ENCODE measurements around the gene DOCK7. TPM values are rescaled to one million over a fixed set of nuclear protein-coding genes. Genes with fewer than 3 reads are reported as not detected.
"Not testable (repeated sequence)": the region's sequence is repeated elsewhere in the genome, so short reads cannot be mapped to it uniquely, and the experiment has no call there.

DOCK7 gene
- total RNA-seq, 2 experiments from 2014 or later: 6.0 to 7.9 TPM

DNA sequence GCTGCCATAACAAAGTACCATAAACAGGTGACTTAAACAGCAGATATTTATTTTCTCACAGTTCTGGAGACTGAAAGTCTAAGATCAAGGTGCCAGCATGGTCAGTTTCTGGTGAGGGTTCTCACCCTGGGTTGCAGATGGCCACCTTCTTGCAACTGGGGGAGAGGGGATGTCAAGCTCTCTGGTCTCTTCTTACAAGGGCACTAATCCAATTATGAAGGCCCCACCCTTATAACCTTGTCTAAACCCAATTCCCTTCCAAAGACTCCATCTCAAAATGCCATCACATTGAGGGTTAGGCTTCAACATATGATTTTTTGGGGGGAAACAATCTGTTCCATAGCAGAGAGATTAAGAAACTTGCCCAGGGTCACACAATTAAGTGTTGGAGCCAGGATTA, 115.7 kb downstream of the DOCK7 start:
- H3K27me3 Mint-ChIP-seq: no peaks in the 10 kb centered on the region

GRCh38 chr1:62571517-62571916, 116.7 kb downstream of the DOCK7 start:
- CTCF ChIA-PET; DNase-seq; intact Hi-C loops (cut with DNase I, micrococcal nuclease); H3K9me3 ChIP-seq (ENCODE audit: control insufficient read depth in 1 of 2, insufficient read depth in 1 of 2, low read length in 2 of 2); H3K4me1 ChIP-seq (ENCODE audit: insufficient read depth, low read length); H3K4me1 Mint-ChIP-seq (ENCODE audit: low read depth); H3K27ac ChIP-seq (ENCODE audit: low read depth in 1 of 2, low read length in 2 of 2); H3K27me3 ChIP-seq (ENCODE audit: control insufficient read depth in 1 of 2, insufficient read depth in 2 of 2, low read length in 2 of 2); POLR2A ChIA-PET; H3K27ac Mint-ChIP-seq; H3K36me3 ChIP-seq (ENCODE audit: insufficient read depth, low read length); H3K4me3 Mint-ChIP-seq; ATAC-seq (ENCODE audit: poor library complexity); H3K27me3 Mint-ChIP-seq; H3K4me3 ChIP-seq (ENCODE audit: low read length): not testable (repeated sequence)
- Mint-ChIP-seq H3K36me3 (ENCODE audit: low read depth) (peaks cover 79% of the 10 kb centered on the region), H3K9me3 (peaks cover 15% of the 10 kb centered on the region)

More for the DNA sequence above, 115.7 kb downstream of the DOCK7 start:
- Histone ChIP-seq H3K27me3 (ENCODE audit: control insufficient read depth in 1 of 2, insufficient read depth in 2 of 2, low read length in 2 of 2) (no peaks in the 10 kb centered on the region), H3K4me1 (ENCODE audit: insufficient read depth, low read length) (no peaks in the 10 kb centered on the region), H3K9me3 (ENCODE audit: control insufficient read depth in 1 of 2, insufficient read depth in 1 of 2, low read length in 2 of 2) (peaks cover 0 to 5% of the 10 kb centered on the region in 2 experiments), H3K4me3 (ENCODE audit: low read length) (no peak overlapping the region), H3K36me3 (ENCODE audit: insufficient read depth, low read length) (no peaks in the 10 kb centered on the region), H3K27ac (ENCODE audit: low read depth in 1 of 2, low read length in 2 of 2) (no peak overlapping the region)
- H3K4me3 Mint-ChIP-seq: no peak overlapping the region
- ChIA-PET POLR2A (no interaction called here), CTCF (no interaction called here)
- ATAC-seq (ENCODE audit: poor library complexity) (no peak), DNase-seq (no peak)
- H3K9me3 Mint-ChIP-seq: peaks cover 12% of the 10 kb centered on the region
- no peaks in the 10 kb centered on the region for H3K4me1 Mint-ChIP-seq (ENCODE audit: low read depth)
- intact Hi-C loops (cut with DNase I, micrococcal nuclease): no loop called here
- no peak for TF ChIP-seq CTCF (IDR thresholded peaks at IDR 0.05)
- no peak overlapping the region for H3K27ac Mint-ChIP-seq
- peaks cover 71% of the 10 kb centered on the region for H3K36me3 Mint-ChIP-seq (ENCODE audit: low read depth)

DNA sequence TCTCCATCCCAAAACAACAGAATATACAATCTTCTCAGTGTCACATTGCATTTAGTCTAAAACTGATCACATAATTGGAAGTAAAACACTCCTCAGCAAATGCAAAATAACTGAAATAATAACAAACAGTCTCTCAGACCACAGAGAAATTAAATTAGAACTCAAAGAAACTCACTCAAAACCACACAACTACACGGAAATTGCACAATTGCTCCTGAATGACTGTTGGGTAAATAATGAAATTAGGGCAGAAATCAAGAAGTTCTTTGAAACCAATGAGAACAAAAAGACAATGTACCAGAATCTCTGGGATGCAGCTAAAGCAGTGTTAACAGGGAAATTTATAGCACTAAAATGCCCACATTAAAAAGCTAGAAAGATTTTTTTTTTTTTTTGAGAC, 120.3 kb downstream of the DOCK7 start:
- DNase-seq; H3K36me3 ChIP-seq (ENCODE audit: insufficient read depth, low read length); intact Hi-C loops (cut with DNase I, micrococcal nuclease); H3K4me1 Mint-ChIP-seq (ENCODE audit: low read depth); H3K4me3 Mint-ChIP-seq; H3K27me3 ChIP-seq (ENCODE audit: control insufficient read depth in 1 of 2, insufficient read depth in 2 of 2, low read length in 2 of 2); H3K27ac ChIP-seq (ENCODE audit: low read depth in 1 of 2, low read length in 2 of 2); CTCF ChIA-PET; H3K27me3 Mint-ChIP-seq; H3K4me3 ChIP-seq (ENCODE audit: low read length); H3K4me1 ChIP-seq (ENCODE audit: insufficient read depth, low read length); ATAC-seq (ENCODE audit: poor library complexity); H3K27ac Mint-ChIP-seq; H3K9me3 ChIP-seq (ENCODE audit: control insufficient read depth in 1 of 2, insufficient read depth in 1 of 2, low read length in 2 of 2): not testable (repeated sequence)
- H3K9me3 Mint-ChIP-seq: peaks cover 15% of the 10 kb centered on the region
- H3K36me3 Mint-ChIP-seq (ENCODE audit: low read depth): peaks cover 72% of the 10 kb centered on the region
- POLR2A ChIA-PET: interaction anchor here (0.6 kb wide), 1 partner anchor 132 kb away, joined by 3 read pairs; no protein-coding TSS in a partner anchor

GRCh38 chr1:62567182-62567581, 121.0 kb downstream of the DOCK7 start:
- H3K36me3 ChIP-seq (ENCODE audit: insufficient read depth, low read length); H3K4me3 ChIP-seq (ENCODE audit: low read length); H3K27ac ChIP-seq (ENCODE audit: low read depth in 1 of 2, low read length in 2 of 2); CTCF ChIA-PET; H3K27me3 Mint-ChIP-seq; H3K9me3 ChIP-seq (ENCODE audit: control insufficient read depth in 1 of 2, insufficient read depth in 1 of 2, low read length in 2 of 2); intact Hi-C loops (cut with DNase I, micrococcal nuclease); H3K27me3 ChIP-seq (ENCODE audit: control insufficient read depth in 1 of 2, insufficient read depth in 2 of 2, low read length in 2 of 2); H3K27ac Mint-ChIP-seq; POLR2A ChIA-PET; H3K4me1 ChIP-seq (ENCODE audit: insufficient read depth, low read length); DNase-seq; H3K4me3 Mint-ChIP-seq; ATAC-seq (ENCODE audit: poor library complexity); H3K4me1 Mint-ChIP-seq (ENCODE audit: low read depth): not testable (repeated sequence)
- Mint-ChIP-seq H3K9me3 (peaks cover 15% of the 10 kb centered on the region), H3K36me3 (ENCODE audit: low read depth) (peaks cover 67% of the 10 kb centered on the region)
